ENCODE measurements around the gene MSRB1. TPM values are rescaled to one million over a fixed set of nuclear protein-coding genes. Genes with fewer than 3 reads are reported as not detected.
"Not testable (repeated sequence)": the region's sequence is repeated elsewhere in the genome, so short reads cannot be mapped to it uniquely, and the experiment has no call there.

The MSRB1 gene
- polyA plus RNA-seq, 4 donors: 62.5 to 86.2 (median 67.2) TPM

- no peak for DNase-seq (ENCODE audit: low read depth in 4 of 4, low spot score in 3 of 4)
These were observed 38.9 kb downstream of the MSRB1 start for GRCh38 chr16:1903845-1904840.

DNA sequence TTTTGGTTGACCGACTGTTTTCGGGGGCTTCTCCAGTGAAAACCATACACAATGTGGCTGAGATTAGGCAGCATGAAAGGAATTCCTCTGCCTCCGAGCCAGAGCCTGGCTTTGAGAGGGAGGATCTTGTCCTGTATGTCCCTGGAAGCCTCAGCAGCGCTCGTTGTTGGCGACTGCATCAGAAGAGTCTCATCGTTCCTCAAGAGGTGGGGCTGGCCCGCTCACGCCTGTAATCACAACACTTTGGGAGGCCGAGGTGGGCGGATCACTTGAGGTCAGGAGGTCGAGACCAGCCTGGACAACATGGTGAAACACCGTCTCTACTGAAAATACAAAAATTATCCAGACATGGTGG is 39.8 kb downstream of the MSRB1 start:
- no peak for DNase-seq (ENCODE audit: low read depth in 4 of 4, low spot score in 3 of 4)

GRCh38 chr16:1902547-1903219 is 40.3 kb downstream of the MSRB1 start:
- no peak for DNase-seq (ENCODE audit: low read depth in 4 of 4, low spot score in 3 of 4)

DNA sequence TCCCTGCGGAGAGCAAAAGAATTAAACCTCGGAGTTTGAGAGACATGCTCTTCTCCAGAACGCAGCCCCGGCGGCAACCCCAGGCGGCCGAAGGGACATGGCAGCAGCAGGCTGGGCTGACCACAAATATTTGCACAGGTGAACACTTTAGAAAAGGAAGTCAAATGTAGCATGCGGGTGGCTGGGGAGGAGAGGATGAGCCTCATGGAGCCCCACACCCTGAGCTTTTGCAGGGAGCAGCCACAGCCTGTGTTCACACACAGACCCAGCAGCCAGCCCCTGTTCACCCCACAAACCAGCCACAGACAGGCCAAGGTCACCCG is 42.6 kb downstream of the MSRB1 start:
- no peak for DNase-seq (ENCODE audit: low read depth in 4 of 4, low spot score in 3 of 4)

GRCh38 chr16:1899641-1900451 is 43.2 kb downstream of the MSRB1 start:
- DNase-seq (ENCODE audit: low read depth in 4 of 4, low spot score in 3 of 4): no peak

GRCh38 chr16:1897692-1898091 is 45.3 kb downstream of the MSRB1 start:
- DNase-seq (ENCODE audit: low read depth in 4 of 4, low spot score in 3 of 4): not testable (repeated sequence)

- no peak for DNase-seq (ENCODE audit: low read depth in 4 of 4, low spot score in 3 of 4)
These were observed 46.9 kb downstream of the MSRB1 start for GRCh38 chr16:1895949-1896675.

DNA sequence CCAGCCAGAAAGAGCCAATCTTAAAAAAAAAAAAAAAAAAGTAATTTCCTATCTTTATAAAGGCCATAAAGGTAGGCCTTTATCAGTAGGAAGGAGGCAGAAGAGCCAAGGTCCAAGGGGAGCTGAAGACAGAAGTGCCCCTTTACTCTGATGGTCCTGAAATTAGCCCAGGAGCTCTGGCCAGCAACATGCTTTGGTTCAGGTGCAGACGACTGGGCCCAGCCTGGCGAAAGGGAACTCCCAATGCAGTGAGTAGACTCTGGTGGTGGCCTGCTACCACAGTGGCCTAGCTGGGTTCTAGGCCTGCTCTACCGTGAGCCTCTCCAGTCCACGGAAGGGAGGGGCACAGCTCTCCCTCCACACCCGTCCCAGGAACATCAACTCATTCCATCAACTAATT is 47.9 kb downstream of the MSRB1 start:
- no peak for DNase-seq (ENCODE audit: low read depth in 4 of 4, low spot score in 3 of 4)

GRCh38 chr16:1890708-1891050 is 52.3 kb downstream of the MSRB1 start:
- no peak for DNase-seq (ENCODE audit: low read depth in 4 of 4, low spot score in 3 of 4)

DNA sequence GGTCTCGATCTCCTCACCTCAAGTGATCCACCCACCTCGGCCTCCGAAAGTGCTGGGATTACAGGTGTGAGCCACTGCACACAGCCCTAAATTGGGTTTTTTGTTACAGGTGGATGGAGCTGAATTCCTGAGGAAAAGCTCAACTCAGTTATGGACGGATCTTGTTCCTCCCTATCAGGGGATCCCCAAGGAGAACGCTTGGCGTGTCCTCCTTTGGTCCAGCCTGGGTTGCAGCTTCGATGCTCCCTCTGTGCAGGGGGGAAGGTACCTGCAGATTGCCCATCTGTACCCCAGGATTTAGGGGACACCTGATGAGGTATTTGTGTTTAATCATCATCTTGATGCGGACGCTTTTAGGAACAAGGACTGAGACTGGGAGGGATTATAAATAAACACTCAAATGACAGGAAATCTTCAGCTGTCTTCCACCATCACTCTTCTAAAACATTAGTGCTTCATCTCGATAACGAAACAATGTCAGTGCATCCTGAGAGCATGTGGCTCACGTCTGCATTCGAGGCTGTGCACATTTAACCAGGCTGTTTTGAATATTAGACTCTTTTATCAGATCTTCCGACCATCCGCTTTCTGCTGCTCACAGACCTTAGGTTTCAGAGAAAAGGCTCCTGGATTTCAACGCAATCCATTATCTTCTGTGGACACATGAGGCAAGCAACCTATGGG is 52.8 kb downstream of the MSRB1 start:
- no peak for DNase-seq (ENCODE audit: low read depth in 4 of 4, low spot score in 3 of 4)

Other genes with a start within 250 kb of the MSRB1 start
- 10 to 100 TPM; 38.7 to 54.3 (median 49.1) TPM for gene MAPK8IP3, start 237.0 kb downstream of the MSRB1 start, polyA plus RNA-seq (ENCODE audit: insufficient read length in 4 of 4)
- gene NME3, start 171.7 kb downstream of the MSRB1 start, polyA plus RNA-seq (ENCODE audit: insufficient read length in 4 of 4): 10 to 100 TPM; 23.2 to 49.8 (median 24.3) TPM
- gene EME2, start 170.4 kb downstream of the MSRB1 start, polyA plus RNA-seq (ENCODE audit: insufficient read length in 4 of 4): 10 to 100 TPM in 1 of 4 donors, 1 to 10 TPM in 3; 6.7 to 10.7 (median 8.6) TPM
- 10 to 100 TPM; 64.2 to 87.3 (median 66.9) TPM for gene MRPS34, start 170.1 kb downstream of the MSRB1 start, polyA plus RNA-seq (ENCODE audit: insufficient read length in 4 of 4)
- gene SPSB3, start 160.6 kb downstream of the MSRB1 start, polyA plus RNA-seq (ENCODE audit: insufficient read length in 4 of 4): 10 to 100 TPM; 34.9 to 58.0 (median 38.5) TPM
- 10 to 100 TPM; 36.8 to 62.7 (median 40.5) TPM for gene NUBP2, start 160.2 kb downstream of the MSRB1 start, polyA plus RNA-seq (ENCODE audit: insufficient read length in 4 of 4)
- gene IGFALS, start 149.5 kb downstream of the MSRB1 start, polyA plus RNA-seq (ENCODE audit: insufficient read length in 4 of 4): 1 to 10 TPM; 2.2 to 4.6 (median 2.7) TPM
- 10 to 100 TPM; 34.3 to 51.3 (median 37.5) TPM for gene HAGH, start 116.4 kb downstream of the MSRB1 start, polyA plus RNA-seq (ENCODE audit: insufficient read length in 4 of 4)
- 10 to 100 TPM; 35.4 to 52.7 (median 43.9) TPM for gene FAHD1, start 116.0 kb downstream of the MSRB1 start, polyA plus RNA-seq (ENCODE audit: insufficient read length in 4 of 4)
- 1 to 10 TPM in 2 of 4 donors, under 1 TPM in 2; 0.37 to 1.7 (median 1.2) TPM for gene MEIOB, start 71.0 kb downstream of the MSRB1 start, polyA plus RNA-seq (ENCODE audit: insufficient read length in 4 of 4)
- gene HS3ST6, start 24.8 kb downstream of the MSRB1 start, polyA plus RNA-seq (ENCODE audit: insufficient read length in 4 of 4): under 1 TPM; 0.14 to 0.88 (median 0.32) TPM
- gene RPL3L, start 11.5 kb upstream of the MSRB1 start, polyA plus RNA-seq (ENCODE audit: insufficient read length in 4 of 4): under 1 TPM; 0.18 to 0.31 (median 0.21) TPM
- 100 to 1,000 TPM; 125 to 156 (median 130) TPM for gene NDUFB10, start 16.3 kb upstream of the MSRB1 start, polyA plus RNA-seq (ENCODE audit: insufficient read length in 4 of 4)
- gene RPS2, start 21.6 kb upstream of the MSRB1 start, polyA plus RNA-seq (ENCODE audit: insufficient read length in 4 of 4): 1,000 to 10,000 TPM; 1,839 to 2,451 (median 2,117) TPM
- not detected for gene RNF151, start 23.7 kb upstream of the MSRB1 start, polyA plus RNA-seq (ENCODE audit: insufficient read length in 4 of 4)
- 10 to 100 TPM; 26.0 to 47.2 (median 35.0) TPM for gene TBL3, start 28.9 kb upstream of the MSRB1 start, polyA plus RNA-seq (ENCODE audit: insufficient read length in 4 of 4)
- under 1 TPM; 0.52 to 0.97 (median 0.65) TPM for gene NOXO1, start 38.3 kb upstream of the MSRB1 start, polyA plus RNA-seq (ENCODE audit: insufficient read length in 4 of 4)
- 10 to 100 TPM; 24.2 to 36.0 (median 27.1) TPM for gene GFER, start 41.0 kb upstream of the MSRB1 start, polyA plus RNA-seq (ENCODE audit: insufficient read length in 4 of 4)
- gene SYNGR3, start 46.8 kb upstream of the MSRB1 start, polyA plus RNA-seq (ENCODE audit: insufficient read length in 4 of 4): 1 to 10 TPM; 1.2 to 2.6 (median 2.3) TPM
- 10 to 100 TPM; 17.6 to 27.5 (median 18.1) TPM for gene ZNF598, start 66.6 kb upstream of the MSRB1 start, polyA plus RNA-seq (ENCODE audit: insufficient read length in 4 of 4)
- 10 to 100 TPM in 1 of 4 donors, 1 to 10 TPM in 3; 3.8 to 10.3 (median 5.5) TPM for gene NPW, start 76.6 kb upstream of the MSRB1 start, polyA plus RNA-seq (ENCODE audit: insufficient read length in 4 of 4)
- gene NHERF2, start 83.7 kb upstream of the MSRB1 start, polyA plus RNA-seq (ENCODE audit: insufficient read length in 4 of 4): 100 to 1,000 TPM; 117 to 185 (median 126) TPM
- gene NTHL1, start 104.6 kb upstream of the MSRB1 start, polyA plus RNA-seq (ENCODE audit: insufficient read length in 4 of 4): 10 to 100 TPM; 17.6 to 26.6 (median 19.0) TPM
- 100 to 1,000 TPM; 121 to 152 (median 136) TPM for gene TSC2, start 104.8 kb upstream of the MSRB1 start, polyA plus RNA-seq (ENCODE audit: insufficient read length in 4 of 4)
- 100 to 1,000 TPM in 1 of 4 donors, 10 to 100 TPM in 3; 55.0 to 101 (median 69.2) TPM for gene PKD1, start 192.7 kb upstream of the MSRB1 start, polyA plus RNA-seq (ENCODE audit: insufficient read length in 4 of 4)
- 1 to 10 TPM; 2.0 to 3.5 (median 2.4) TPM for gene RAB26, start 205.4 kb upstream of the MSRB1 start, polyA plus RNA-seq (ENCODE audit: insufficient read length in 4 of 4)
- 10 to 100 TPM; 53.7 to 63.4 (median 57.5) TPM for gene TRAF7, start 212.6 kb upstream of the MSRB1 start, polyA plus RNA-seq (ENCODE audit: insufficient read length in 4 of 4)

Data from right renal pelvis (tissue), 4 donors.